BLaER1 (cell line): ENCODE results near the gene GSTA1.
"Not testable (repeated sequence)": the region's sequence is repeated elsewhere in the genome, so short reads cannot be mapped to it uniquely, and the experiment has no call there.

ENCODE experiments used
- H3K27ac ChIP-seq: shearing (Covaris generic); formaldehyde crosslinking; 2 replicates; pipeline ENCODE4 v1.8.1; 2022
- H3K27me3 ChIP-seq: shearing (Covaris generic); formaldehyde crosslinking; 2 replicates; pipeline ENCODE4 v1.8.1; 2022
- H3K36me3 ChIP-seq: shearing (Covaris generic); formaldehyde crosslinking; 2 replicates; pipeline ENCODE4 v1.8.1; 2022
- H3K4me1 ChIP-seq: shearing (Covaris generic); formaldehyde crosslinking; 2 replicates; pipeline ENCODE4 v1.8.1; 2022
- H3K4me2 ChIP-seq: shearing (Covaris generic); formaldehyde crosslinking; 2 replicates; pipeline ENCODE4 v1.8.1; 2022
- H3K4me3 ChIP-seq: shearing (Covaris generic); formaldehyde crosslinking; 2 replicates; pipeline ENCODE4 v1.8.1; 2022
- H3K9ac ChIP-seq: shearing (Covaris generic); formaldehyde crosslinking; 2 replicates; pipeline ENCODE4 v1.8.1; 2022
- H3K9me3 ChIP-seq: shearing (Covaris generic); formaldehyde crosslinking; 2 replicates; pipeline ENCODE4 v1.8.1; 2022
- H4K20me1 ChIP-seq: shearing (Covaris generic); formaldehyde crosslinking; 2 replicates; pipeline ENCODE4 v1.8.1; 2022
- Cebpa-rat ChIP-seq: shearing (Covaris generic); IDR thresholded peaks from 2 replicates; pipeline ENCODE4 v1.8.1; 2022

Gene GSTA1

DNA sequence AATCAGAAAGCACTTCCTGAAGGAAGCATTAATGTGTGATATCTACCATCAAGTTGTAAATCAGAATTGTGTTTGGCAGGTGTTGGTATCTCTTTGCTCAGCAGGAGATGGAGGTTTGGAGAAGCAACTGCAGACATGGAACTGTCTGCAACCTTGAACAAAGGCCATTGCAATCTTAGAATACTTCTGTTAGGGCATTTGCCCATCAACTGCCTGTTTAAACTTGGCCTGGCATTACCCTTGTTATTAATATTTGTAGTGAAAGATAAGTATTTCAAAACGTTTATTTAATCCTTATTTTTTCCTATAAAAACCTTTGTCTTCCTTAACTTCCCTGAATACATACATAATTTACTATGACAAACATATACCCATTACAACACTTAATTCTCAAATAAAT is 22.9 kb upstream of the GSTA1 start:
- H4K20me1 ChIP-seq: no peaks in the 10 kb centered on the region
- H3K27ac ChIP-seq: no peak overlapping the region
- H3K9me3 ChIP-seq: peaks cover 24% of the 10 kb centered on the region
- no peaks in the 10 kb centered on the region for H3K4me1 ChIP-seq
- no peaks in the 10 kb centered on the region for H3K36me3 ChIP-seq
- no peak overlapping the region for H3K4me2 ChIP-seq
- no peak for TF ChIP-seq Cebpa-rat
- no peaks in the 10 kb centered on the region for H3K27me3 ChIP-seq
- no peak overlapping the region for H3K4me3 ChIP-seq
- H3K9ac ChIP-seq: no peak overlapping the region

DNA sequence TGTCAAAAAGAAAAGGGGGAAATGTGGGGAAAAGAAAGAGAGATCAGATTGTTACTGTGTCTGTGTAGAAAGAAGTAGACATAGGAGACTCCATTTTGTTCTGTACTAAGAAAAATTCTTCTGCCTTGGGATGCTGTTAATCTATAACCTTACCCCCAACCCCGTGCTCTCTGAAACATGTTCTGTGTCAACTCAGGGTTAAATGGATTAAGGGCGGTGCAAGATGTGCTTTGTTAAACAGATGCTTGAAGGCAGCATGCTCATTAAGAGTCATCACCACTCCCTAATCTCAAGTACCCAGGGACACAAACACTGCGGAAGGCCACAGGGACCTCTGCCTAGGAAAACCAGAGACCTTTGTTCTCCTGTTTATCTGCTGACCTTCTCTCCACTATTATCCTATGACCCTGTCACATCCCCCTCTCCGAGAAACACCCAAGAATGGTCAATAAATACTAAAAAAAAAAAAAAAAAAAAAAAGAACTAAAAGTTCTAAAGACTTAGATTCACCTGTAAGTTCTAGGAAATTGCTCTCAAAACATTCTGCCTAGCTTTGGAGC is 22.4 kb upstream of the GSTA1 start:
- H3K36me3 ChIP-seq, H3K4me3 ChIP-seq, H3K27ac ChIP-seq, H3K9ac ChIP-seq, H3K4me2 ChIP-seq, H4K20me1 ChIP-seq, H3K27me3 ChIP-seq, H3K4me1 ChIP-seq: not testable (repeated sequence)
- H3K9me3 ChIP-seq: peaks cover 29% of the 10 kb centered on the region

DNA sequence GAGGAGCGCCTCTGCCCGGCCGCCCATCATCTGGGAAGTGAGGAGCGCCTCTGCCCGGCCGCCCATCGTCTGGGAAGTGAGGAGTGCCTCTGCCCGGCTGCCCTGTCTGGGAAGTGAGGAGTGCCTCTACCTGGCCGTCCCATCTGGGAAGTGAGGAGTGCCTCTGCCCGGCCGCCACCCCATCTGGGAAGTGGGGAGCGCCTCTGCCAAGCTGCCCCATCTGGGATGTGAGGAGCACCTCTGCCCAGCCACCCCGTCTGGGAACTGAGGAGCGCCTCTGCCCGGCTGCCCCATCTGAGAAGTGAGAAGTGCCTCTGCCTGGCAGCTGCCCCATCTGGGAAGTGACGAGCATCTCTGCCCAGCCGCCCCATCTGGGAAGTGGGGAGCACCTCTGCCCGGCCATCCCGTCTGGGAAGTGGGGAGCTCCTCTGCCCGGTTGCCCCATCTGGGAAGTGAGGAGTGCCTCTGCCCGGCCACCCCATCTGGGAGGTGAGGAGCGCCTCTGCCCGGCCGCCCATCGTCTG is 21.7 kb upstream of the GSTA1 start:
- H3K4me3 ChIP-seq, H3K36me3 ChIP-seq, H3K4me1 ChIP-seq, H3K27ac ChIP-seq, H4K20me1 ChIP-seq, H3K9ac ChIP-seq, H3K27me3 ChIP-seq, H3K4me2 ChIP-seq: not testable (repeated sequence)
- H3K9me3 ChIP-seq: peaks cover 33% of the 10 kb centered on the region

DNA sequence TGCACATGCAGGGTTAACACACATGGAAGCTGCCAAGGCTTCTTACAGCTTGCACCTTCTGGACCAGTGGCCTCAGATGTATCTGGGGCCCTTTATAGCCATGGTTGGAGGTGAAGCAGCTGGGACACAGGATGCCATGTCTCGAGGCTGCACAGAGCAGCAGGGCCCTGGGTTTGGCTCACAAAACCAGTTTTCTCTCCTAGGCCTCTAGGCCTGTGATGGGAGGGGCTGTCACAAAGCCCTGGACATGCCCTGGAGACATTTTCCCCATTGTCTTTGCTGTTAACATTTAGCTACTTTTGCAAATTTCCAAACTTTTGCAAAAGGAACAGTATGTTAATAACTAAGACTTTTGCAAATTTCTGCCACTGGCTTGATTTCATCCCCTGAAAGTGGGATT is 18.2 kb upstream of the GSTA1 start:
- Histone ChIP-seq H3K36me3 (no peaks in the 10 kb centered on the region), H3K4me1 (no peaks in the 10 kb centered on the region), H3K4me2 (no peak overlapping the region), H3K27me3 (no peaks in the 10 kb centered on the region), H3K9me3 (peaks cover 27% of the 10 kb centered on the region), H3K27ac (no peak overlapping the region), H3K4me3 (no peak overlapping the region), H3K9ac (no peak overlapping the region), H4K20me1 (no peaks in the 10 kb centered on the region)
- no peak for TF ChIP-seq Cebpa-rat

DNA sequence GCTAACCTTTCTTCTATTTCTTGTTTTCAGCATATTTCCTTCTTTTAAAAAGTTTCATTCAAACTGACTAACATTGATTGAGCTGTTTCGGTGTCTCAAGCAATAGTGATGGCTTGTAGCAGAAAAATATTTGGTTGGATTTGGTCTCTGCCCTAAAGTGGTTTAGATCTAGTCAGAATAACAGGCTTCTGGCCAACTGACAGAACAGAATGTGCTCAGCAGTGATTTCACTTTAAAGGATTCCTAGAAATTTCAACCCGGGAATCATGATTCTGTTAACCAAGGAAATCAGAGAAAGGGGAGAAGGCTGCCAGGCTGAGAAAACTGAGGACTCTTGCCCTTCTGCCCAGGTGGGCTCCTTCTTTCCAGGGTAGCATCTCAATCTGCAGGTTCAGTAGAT is 16.6 kb upstream of the GSTA1 start:
- H3K36me3 ChIP-seq: no peaks in the 10 kb centered on the region

DNA sequence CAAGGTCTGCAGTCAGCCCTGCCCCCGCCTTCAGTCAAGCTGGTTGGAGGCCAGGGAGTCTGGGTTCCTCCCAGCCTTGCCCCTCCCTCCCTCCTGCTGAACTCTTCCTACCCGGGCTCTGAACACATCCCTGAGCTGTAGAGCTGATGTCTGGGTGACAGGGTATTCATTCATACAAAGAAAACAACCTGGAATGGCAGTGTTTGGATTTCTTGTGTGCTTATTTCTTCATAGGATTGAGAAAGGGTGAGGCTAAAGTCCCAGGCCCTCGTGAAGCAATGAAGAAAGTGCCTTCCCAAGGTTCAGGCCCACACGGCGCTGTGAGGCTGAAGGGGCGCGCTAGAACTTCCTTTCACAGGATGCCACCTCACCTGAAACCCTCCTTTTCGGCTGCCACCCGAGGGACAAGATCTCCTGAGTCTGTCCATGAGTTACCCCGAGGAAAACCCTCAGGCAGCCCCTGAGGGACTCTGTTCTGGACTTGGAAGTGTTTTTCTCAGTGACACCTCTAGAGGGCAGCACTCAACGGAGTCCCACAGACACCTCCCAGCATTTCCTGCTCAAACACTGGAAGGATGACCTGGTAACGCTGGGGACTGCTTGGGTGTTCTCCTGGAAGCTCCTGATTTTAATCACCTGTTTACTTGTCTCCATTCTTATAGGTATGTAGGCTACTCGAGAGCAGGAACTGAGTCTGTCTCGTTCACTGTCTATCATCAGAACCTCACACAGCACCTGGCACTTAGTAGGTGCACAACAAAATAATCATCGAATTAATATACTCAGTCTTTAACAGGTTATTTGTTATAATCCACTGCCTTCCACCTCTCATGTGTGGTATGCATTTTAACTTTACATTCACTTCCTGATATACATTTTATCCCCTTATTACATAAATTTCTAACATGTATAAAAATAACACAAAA is 11.8 kb upstream of the GSTA1 start:
- Histone ChIP-seq H3K4me3 (no peak overlapping the region), H3K4me1 (no peaks in the 10 kb centered on the region), H3K27me3 (no peaks in the 10 kb centered on the region), H3K9ac (no peak overlapping the region), H3K4me2 (no peak overlapping the region), H3K9me3 (no peaks in the 10 kb centered on the region), H3K36me3 (no peaks in the 10 kb centered on the region), H4K20me1 (no peaks in the 10 kb centered on the region), H3K27ac (no peak overlapping the region)
- TF ChIP-seq Cebpa-rat: no peak

More for the DNA sequence above, 16.6 kb upstream of the GSTA1 start:
- Histone ChIP-seq H3K27me3 (no peaks in the 10 kb centered on the region), H3K9me3 (peaks cover 22% of the 10 kb centered on the region), H3K4me1 (no peaks in the 10 kb centered on the region), H4K20me1 (no peaks in the 10 kb centered on the region), H3K9ac (no peak overlapping the region), H3K4me2 (no peak overlapping the region), H3K4me3 (no peak overlapping the region), H3K27ac (no peak overlapping the region)
- no peak for TF ChIP-seq Cebpa-rat

DNA sequence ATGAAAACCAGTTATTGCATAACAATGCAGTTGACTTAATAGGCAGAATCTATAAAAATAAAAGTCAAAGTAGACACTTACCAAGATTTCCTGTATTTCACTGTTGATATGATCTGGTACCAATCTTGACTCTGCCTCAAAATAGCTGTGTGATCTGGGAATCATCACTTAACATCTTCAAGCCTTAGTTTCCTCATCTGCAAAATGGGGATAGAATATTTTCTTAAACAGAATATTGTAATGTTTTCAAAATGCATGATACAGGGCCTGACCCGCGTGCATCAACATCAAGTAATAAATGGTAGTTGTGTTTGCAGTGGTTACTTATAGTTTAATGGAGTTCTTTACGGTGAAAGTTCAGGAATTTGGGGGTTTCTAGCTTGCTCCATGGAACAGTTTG is 10.9 kb upstream of the GSTA1 start:
- not testable (repeated sequence) for H3K27ac ChIP-seq, H3K4me2 ChIP-seq, H3K27me3 ChIP-seq, H3K9ac ChIP-seq, H3K4me3 ChIP-seq, H3K4me1 ChIP-seq, H3K9me3 ChIP-seq, H3K36me3 ChIP-seq, H4K20me1 ChIP-seq

DNA sequence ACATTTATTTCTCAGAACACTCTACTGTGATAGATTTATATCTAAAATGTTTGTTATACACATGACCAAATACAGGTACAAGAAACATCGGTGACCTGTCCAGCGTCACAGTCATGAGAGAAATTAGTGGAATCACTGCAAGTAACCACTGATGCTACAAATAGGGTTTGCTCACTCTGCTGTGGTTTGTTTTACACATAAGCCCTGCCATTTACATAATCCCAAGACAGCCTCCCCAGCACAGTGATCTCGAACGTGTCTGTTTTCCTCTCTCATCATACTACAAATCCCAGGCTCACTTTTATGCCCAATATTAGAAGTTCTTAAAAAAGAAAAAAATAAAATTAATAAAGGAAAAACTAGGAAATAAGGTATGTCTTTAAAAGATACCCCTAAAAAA is 6.2 kb upstream of the GSTA1 start:
- H4K20me1 ChIP-seq, H3K4me3 ChIP-seq, H3K9ac ChIP-seq, H3K36me3 ChIP-seq, H3K4me2 ChIP-seq, H3K4me1 ChIP-seq, H3K27ac ChIP-seq, H3K27me3 ChIP-seq, H3K9me3 ChIP-seq: not testable (repeated sequence)

DNA sequence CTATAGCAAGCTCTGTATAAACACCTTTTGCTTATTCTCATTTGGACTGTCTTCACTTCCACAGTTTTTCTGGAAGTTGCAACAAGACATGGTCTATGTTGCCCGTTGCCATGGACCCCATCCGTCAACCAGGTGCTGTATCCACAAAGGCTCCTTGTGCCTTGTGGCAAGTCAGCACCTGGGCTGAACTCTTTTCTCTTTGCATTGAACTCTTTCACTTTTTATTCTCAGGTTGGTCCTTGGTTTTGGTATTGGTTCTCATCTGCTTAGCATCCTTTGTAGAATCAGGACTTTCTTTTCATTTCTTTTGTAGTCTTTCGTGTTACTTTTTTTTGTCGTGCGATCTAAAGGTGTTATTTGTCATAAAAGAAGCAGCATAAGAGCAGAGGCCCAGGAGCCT is 5.0 kb upstream of the GSTA1 start:
- Histone ChIP-seq H3K27me3 (no peaks in the 10 kb centered on the region), H3K9ac (no peak overlapping the region), H3K27ac (no peak overlapping the region), H3K4me3 (no peak overlapping the region), H3K4me2 (no peak overlapping the region), H3K9me3 (no peaks in the 10 kb centered on the region), H4K20me1 (no peaks in the 10 kb centered on the region), H3K4me1 (no peaks in the 10 kb centered on the region), H3K36me3 (no peaks in the 10 kb centered on the region)
- no peak for TF ChIP-seq Cebpa-rat

DNA sequence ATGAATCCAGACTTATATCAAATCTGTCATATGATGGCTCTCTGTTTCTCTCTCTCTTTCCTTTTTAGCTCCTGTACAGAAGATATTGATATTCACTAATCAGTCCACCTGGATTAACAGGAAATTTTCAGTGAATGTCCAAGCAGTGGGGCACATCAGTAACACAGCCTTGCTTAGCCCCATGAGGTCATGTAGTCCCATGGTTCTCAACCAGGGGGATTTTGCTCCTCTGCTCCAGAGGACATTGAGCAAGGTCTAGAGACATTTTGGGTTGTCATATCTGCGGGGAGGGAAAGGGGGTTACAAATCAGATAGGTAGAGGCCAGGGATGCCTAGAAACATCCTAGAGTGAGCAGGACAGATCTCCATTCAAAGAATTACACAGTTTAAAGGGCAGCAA is 810 bp downstream of the GSTA1 start:
- H3K9ac ChIP-seq: no peak overlapping the region
- no peaks in the 10 kb centered on the region for H3K4me1 ChIP-seq
- no peaks in the 10 kb centered on the region for H3K36me3 ChIP-seq
- no peak overlapping the region for H3K27ac ChIP-seq
- H3K27me3 ChIP-seq: no peaks in the 10 kb centered on the region
- no peaks in the 10 kb centered on the region for H3K9me3 ChIP-seq
- H4K20me1 ChIP-seq: no peaks in the 10 kb centered on the region
- no peak for TF ChIP-seq Cebpa-rat
- H3K4me3 ChIP-seq: no peak overlapping the region
- H3K4me2 ChIP-seq: no peak overlapping the region
